ENCODE data around the gene PLVAP. TPM values are rescaled to one million over a fixed set of nuclear protein-coding genes. Genes with fewer than 3 reads are reported as not detected.

Gene PLVAP
- total RNA-seq, 1 experiment from 2014 or later: not detected

Other genes starting within 250 kb of the PLVAP start
- 6.8 and 8.5 TPM in 2 replicates for gene USE1, start 162.0 kb downstream of the PLVAP start, total RNA-seq (2014; rRNA removed; shearing (Covaris generic))
- gene OCEL1, start 151.1 kb downstream of the PLVAP start, total RNA-seq (2014; rRNA removed; shearing (Covaris generic)): 3.3 and 4.6 TPM in 2 replicates
- gene NR2F6, start 131.4 kb downstream of the PLVAP start, total RNA-seq (2014; rRNA removed; shearing (Covaris generic)): 30.3 and 35.2 TPM in 2 replicates
- not detected in 2 replicates for gene USHBP1, start 112.6 kb downstream of the PLVAP start, total RNA-seq (2014; rRNA removed; shearing (Covaris generic))
- 61.0 and 66.6 TPM in 2 replicates for gene BABAM1, start 109.9 kb downstream of the PLVAP start, total RNA-seq (2014; rRNA removed; shearing (Covaris generic))
- 1.3 TPM in 2 replicates for gene ANKLE1, start 95.4 kb downstream of the PLVAP start, total RNA-seq (2014; rRNA removed; shearing (Covaris generic))
- 2.5 and 3.4 TPM in 2 replicates for gene ABHD8, start 73.9 kb downstream of the PLVAP start, total RNA-seq (2014; rRNA removed; shearing (Covaris generic))
- 48.4 and 77.4 TPM in 2 replicates for gene MRPL34, start 71.5 kb downstream of the PLVAP start, total RNA-seq (2014; rRNA removed; shearing (Covaris generic))
- 14.0 and 14.1 TPM in 2 replicates for gene DDA1, start 67.8 kb downstream of the PLVAP start, total RNA-seq (2014; rRNA removed; shearing (Covaris generic))
- gene ANO8, start 42.5 kb downstream of the PLVAP start, total RNA-seq (2014; rRNA removed; shearing (Covaris generic)): 0.98 and 1.3 TPM in 2 replicates
- 13.3 and 16.3 TPM in 2 replicates for gene GTPBP3, start 39.8 kb downstream of the PLVAP start, total RNA-seq (2014; rRNA removed; shearing (Covaris generic))
- gene CCDC194, start 16.9 kb upstream of the PLVAP start, total RNA-seq (2014; rRNA removed; shearing (Covaris generic)): not detected in 2 replicates
- gene BST2, start 28.3 kb upstream of the PLVAP start, total RNA-seq (2014; rRNA removed; shearing (Covaris generic)): 0.21 and 1.9 TPM in 2 replicates
- 53.4 and 59.8 TPM in 2 replicates for gene MVB12A, start 42.7 kb upstream of the PLVAP start, total RNA-seq (2014; rRNA removed; shearing (Covaris generic))
- gene TMEM221, start 71.3 kb upstream of the PLVAP start, total RNA-seq (2014; rRNA removed; shearing (Covaris generic)): 0.08 TPM in 1 of 2 replicates, not detected in the other
- not detected in 2 replicates for gene NXNL1, start 83.6 kb upstream of the PLVAP start, total RNA-seq (2014; rRNA removed; shearing (Covaris generic))
- 12.2 and 16.6 TPM in 2 replicates for gene SLC27A1, start 93.2 kb upstream of the PLVAP start, total RNA-seq (2014; rRNA removed; shearing (Covaris generic))
- 58.6 and 59.2 TPM in 2 replicates for gene PGLS, start 134.3 kb upstream of the PLVAP start, total RNA-seq (2014; rRNA removed; shearing (Covaris generic))
- 85.1 and 86.6 TPM in 2 replicates for gene COLGALT1, start 178.3 kb upstream of the PLVAP start, total RNA-seq (2014; rRNA removed; shearing (Covaris generic))